Measurements from ENCODE around the gene ATP8A2.

ATP8A2 gene

GRCh38 chr13:25574437-25575411 lies 202.9 kb downstream of the ATP8A2 start:
- in situ Hi-C loops (cut with HindIII; ENCODE audit: low sequenced_read_pairs) = no loop called here
- H3K4me3 ChIP-seq (ENCODE audit: low read depth, low read length) = no peak overlapping the region
- DNase-seq (ENCODE audit: low read depth, low spot score) = peak; percentile 89
- TF ChIP-seq, protein P1, sequence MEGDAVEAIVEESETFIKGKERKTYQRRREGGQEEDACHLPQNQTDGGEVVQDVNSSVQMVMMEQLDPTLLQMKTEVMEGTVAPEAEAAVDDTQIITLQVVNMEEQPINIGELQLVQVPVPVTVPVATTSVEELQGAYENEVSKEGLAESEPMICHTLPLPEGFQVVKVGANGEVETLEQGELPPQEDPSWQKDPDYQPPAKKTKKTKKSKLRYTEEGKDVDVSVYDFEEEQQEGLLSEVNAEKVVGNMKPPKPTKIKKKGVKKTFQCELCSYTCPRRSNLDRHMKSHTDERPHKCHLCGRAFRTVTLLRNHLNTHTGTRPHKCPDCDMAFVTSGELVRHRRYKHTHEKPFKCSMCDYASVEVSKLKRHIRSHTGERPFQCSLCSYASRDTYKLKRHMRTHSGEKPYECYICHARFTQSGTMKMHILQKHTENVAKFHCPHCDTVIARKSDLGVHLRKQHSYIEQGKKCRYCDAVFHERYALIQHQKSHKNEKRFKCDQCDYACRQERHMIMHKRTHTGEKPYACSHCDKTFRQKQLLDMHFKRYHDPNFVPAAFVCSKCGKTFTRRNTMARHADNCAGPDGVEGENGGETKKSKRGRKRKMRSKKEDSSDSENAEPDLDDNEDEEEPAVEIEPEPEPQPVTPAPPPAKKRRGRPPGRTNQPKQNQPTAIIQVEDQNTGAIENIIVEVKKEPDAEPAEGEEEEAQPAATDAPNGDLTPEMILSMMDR (IDR thresholded peaks at IDR 0.05; ENCODE audit: low read depth, low read length) = peak; percentile 89

DNA sequence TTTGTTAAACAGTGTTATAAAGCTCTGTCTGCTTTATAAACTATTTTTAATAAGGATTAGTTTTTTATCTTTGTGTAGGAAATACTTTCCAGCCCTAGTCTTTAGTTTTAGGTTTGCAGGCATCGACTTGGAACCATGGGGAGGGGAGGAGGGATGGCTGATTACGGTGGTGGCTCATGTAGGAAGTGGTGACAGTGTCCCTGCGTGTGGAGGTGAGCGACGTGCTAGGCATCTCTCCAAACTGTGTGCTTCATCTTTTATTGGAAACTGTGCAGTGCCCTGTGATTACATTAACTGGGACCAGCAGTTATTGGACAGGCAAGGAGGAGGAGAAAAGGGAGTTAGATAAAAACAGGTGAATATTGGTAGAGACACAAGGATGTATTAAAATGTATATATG lies 203.8 kb downstream of the ATP8A2 start:
- H3K4me3 ChIP-seq (ENCODE audit: low read depth, low read length) = no peak overlapping the region

GRCh38 chr13:25578526-25578925 lies 206.8 kb downstream of the ATP8A2 start:
- H3K4me3 ChIP-seq (ENCODE audit: low read depth, low read length) = no peak overlapping the region
- in situ Hi-C loops (cut with HindIII; ENCODE audit: low sequenced_read_pairs) = no loop called here
- DNase-seq (ENCODE audit: low read depth, low spot score) = no peak
- TF ChIP-seq, protein P1 (IDR thresholded peaks at IDR 0.05; ENCODE audit: low read depth, low read length) = no peak

More for the DNA sequence above, 203.8 kb downstream of the ATP8A2 start:
- in situ Hi-C loops (cut with HindIII; ENCODE audit: low sequenced_read_pairs) = no loop called here
- TF ChIP-seq, protein P1 (IDR thresholded peaks at IDR 0.05; ENCODE audit: low read depth, low read length) = no peak
- no peak for DNase-seq (ENCODE audit: low read depth, low spot score)

DNA sequence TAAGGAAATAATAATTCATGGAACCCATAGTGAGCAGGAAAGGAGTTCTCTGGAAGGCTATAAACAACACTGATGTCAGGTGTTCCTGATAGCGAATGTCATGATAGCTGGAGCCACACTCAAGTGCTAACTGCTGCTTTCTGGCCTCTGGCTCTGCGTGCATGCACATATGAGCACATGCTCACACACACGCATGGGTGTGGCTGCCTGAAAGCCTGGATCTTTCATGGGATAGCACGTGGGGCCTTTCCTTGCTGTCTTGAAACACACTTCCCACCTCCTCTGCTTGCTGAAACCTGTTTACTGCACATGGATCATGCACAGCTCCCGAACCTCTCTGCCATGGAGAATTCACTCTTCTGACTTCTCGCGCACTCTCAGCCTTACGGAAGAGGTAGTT lies 207.4 kb downstream of the ATP8A2 start:
- H3K4me3 ChIP-seq (ENCODE audit: low read depth, low read length) = no peak overlapping the region
- no peak for DNase-seq (ENCODE audit: low read depth, low spot score)
- TF ChIP-seq, protein P1 (IDR thresholded peaks at IDR 0.05; ENCODE audit: low read depth, low read length) = no peak
- in situ Hi-C loops (cut with HindIII; ENCODE audit: low sequenced_read_pairs) = no loop called here

DNA sequence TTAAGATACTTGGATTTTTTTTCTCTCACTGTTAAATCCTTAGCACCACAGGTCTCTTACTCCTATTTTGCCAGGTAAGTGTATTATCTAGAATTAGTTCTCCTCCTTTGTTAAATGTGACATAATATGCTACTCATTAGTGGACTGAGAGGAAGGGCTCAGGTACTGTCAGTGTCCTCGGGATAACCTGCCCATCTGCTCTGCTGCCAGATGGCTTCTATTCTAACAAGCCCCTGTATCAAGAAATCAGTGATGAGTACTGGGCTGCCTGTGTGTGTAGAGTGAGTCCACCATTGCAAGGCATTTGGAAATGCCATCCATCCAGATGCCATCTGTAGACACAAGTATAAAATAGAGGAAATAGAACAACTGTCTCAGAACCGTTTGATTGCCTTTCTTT lies 209.6 kb downstream of the ATP8A2 start:
- no peak for DNase-seq (ENCODE audit: low read depth, low spot score)
- in situ Hi-C loops (cut with HindIII; ENCODE audit: low sequenced_read_pairs) = no loop called here
- TF ChIP-seq, protein P1 (IDR thresholded peaks at IDR 0.05; ENCODE audit: low read depth, low read length) = no peak
- H3K4me3 ChIP-seq (ENCODE audit: low read depth, low read length) = no peak overlapping the region

DNA sequence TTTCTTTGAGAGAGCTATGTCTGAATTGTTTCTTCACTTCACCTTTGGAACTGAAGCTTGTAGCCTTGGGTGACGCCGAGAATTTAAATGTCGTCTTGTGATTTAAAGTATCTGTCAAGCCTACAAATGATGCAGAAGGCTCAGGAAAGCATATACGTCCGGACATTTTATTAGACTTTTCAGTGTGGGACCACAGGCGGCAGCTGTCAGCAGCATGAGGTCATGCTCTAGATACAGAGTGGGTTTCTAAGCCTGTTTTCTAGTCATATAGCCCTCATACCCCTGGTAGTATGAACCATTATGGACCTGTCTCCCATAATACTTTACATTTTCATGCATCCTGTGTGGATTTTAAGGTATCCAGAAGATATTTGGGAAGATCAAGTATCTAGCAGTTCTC lies 212.3 kb downstream of the ATP8A2 start:
- in situ Hi-C loops (cut with HindIII; ENCODE audit: low sequenced_read_pairs) = no loop called here
- no peak for DNase-seq (ENCODE audit: low read depth, low spot score)
- H3K4me3 ChIP-seq (ENCODE audit: low read depth, low read length) = no peak overlapping the region
- TF ChIP-seq, protein P1 (IDR thresholded peaks at IDR 0.05; ENCODE audit: low read depth, low read length) = no peak
